GM18868 (cell line): Measurements from ENCODE around the gene ARHGEF37.
"Not testable (repeated sequence)": the region's sequence is repeated elsewhere in the genome, so short reads cannot be mapped to it uniquely, and the experiment has no call there.

Experiments
- ATAC-seq: cut with Tn5 transposase; IDR thresholded peaks from one replicate; pipeline ENCODE4 v1.9.1; 2021; ENCODE audit warnings: mild to moderate bottlenecking, moderate library complexity; ENCODE audit not compliant: unreplicated experiment

Gene ARHGEF37, protein sequence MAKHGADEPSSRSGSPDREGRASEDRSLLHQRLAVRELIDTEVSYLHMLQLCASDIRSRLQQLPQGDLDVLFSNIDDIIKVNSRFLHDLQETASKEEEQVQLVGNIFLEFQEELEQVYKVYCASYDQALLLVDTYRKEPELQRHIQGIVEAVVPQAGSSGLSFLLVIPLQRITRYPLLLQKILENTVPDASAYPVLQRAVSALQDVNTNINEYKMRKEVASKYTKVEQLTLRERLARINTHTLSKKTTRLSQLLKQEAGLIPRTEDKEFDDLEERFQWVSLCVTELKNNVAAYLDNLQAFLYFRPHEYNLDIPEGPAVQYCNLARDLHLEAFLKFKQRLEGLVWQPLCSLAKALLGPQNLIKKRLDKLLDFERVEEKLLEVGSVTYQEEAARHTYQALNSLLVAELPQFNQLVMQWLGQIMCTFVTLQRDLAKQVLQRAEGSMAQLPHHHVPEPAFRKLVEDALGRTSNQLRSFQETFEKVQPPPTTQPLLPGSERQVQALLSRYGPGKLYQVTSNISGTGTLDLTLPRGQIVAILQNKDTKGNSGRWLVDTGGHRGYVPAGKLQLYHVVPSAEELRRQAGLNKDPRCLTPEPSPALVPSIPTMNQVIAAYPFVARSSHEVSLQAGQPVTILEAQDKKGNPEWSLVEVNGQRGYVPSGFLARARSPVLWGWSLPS

GRCh38 chr5:149581192-149581861, at the start of gene ARHGEF37:
Gene ARHGEF37 (plus strand): TSS chr5:149581498. CDS start chr5:149597770, 16,272 bp downstream.
- ATAC-seq = peak; percentile 55

- no peak for ATAC-seq
Observed at GRCh38 chr5:149532413-149532812, 48.9 kb upstream of the ARHGEF37 start.

DNA sequence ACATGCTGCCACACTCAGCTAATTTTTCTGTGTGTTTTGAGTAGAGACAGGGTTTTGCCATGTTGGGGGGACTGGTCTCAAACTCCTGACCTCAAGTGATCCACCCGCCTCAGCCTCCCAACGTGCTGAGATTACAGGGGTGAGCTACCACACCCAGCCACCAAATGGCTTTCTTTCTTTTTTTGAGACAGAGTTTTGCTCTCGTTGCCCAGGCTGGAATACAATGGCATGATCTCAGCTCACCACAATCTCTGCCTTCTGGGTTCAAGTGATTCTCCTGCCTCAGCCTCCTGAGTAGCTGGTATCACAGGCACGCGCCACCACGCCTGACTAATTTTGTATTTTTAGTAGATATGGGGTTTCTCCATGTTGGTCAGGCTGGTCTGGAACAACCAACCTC, 45.5 kb upstream of the ARHGEF37 start:
- ATAC-seq = not testable (repeated sequence)

GRCh38 chr5:149537374-149537975, 43.8 kb upstream of the ARHGEF37 start:
- no peak for ATAC-seq

DNA sequence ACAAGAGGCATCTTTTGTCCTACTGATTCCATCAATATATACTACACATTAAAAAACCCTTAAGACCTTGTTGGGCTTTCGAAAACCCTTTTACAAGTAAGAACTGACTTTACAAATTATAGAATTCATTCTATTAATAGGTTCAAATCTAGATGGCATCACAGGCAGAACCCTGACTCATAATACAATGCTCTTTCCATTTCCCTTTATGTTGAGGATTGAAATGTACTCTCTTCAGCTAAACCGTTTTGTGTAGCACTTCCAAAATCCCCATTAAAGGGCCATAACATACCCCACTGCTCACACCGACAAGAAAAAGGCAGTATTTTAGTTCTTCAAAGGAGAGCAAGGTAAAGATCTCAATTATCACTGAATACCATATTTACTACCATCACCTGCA, 41.2 kb upstream of the ARHGEF37 start:
- no peak for ATAC-seq

DNA sequence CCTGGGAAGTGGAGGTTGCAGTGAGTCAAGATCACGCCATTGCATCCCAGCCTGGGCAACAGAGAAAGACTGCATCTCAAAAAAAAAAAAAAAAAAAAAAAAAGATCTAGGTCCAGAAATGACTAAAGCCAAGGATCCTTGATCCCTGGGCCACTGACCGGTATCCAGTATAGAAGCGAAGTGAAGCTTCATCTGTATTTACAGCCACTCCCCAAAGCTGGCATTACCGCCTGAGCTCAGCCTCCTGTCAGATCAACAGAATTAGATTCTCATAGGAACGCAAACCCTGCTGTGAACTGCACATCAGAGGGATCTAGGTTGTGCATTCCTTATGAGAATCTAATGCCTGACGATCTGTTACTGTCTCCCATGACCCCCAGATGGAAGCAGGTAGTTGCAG, 39.4 kb upstream of the ARHGEF37 start:
- ATAC-seq = no peak

- ATAC-seq = no peak
Observed at GRCh38 chr5:149543361-149544027, 37.8 kb upstream of the ARHGEF37 start.

DNA sequence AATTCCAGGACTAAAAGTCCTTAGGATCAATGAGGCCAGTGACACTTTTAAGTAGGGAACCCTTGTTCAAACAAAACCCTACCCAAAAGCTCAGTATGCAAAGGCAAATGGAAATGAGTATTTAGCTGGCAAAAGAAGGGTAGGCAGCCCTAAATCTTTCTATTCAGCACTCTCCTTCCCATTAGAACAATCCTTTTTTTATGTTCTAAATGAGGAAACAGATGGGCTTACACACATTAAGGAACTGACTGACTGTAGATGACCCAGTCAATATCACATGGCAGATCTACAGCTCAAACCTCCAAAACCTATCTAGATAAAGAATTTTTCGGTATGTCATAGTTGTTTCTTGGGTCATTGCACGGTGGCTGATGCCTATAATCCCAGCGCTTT, 37.3 kb upstream of the ARHGEF37 start:
- ATAC-seq = no peak

- ATAC-seq = no peak
Observed at GRCh38 chr5:149545327-149545726, 36.0 kb upstream of the ARHGEF37 start.

GRCh38 chr5:149546974-149547373, 34.3 kb upstream of the ARHGEF37 start:
- ATAC-seq = no peak

- peak; percentile 42 for ATAC-seq
Observed at GRCh38 chr5:149549461-149550267, 31.6 kb upstream of the ARHGEF37 start.

- no peak for ATAC-seq
Observed at GRCh38 chr5:149550268-149550583, 31.1 kb upstream of the ARHGEF37 start.

GRCh38 chr5:149550594-149551226, 30.6 kb upstream of the ARHGEF37 start:
- no peak for ATAC-seq

- peak; percentile 90 for ATAC-seq
Observed at GRCh38 chr5:149551227-149552037, 29.9 kb upstream of the ARHGEF37 start, which contains the start of gene CSNK1A1. Gene CSNK1A1 (minus strand): TSS chr5:149551439. CDS start chr5:149550964, 475 bp downstream.

DNA sequence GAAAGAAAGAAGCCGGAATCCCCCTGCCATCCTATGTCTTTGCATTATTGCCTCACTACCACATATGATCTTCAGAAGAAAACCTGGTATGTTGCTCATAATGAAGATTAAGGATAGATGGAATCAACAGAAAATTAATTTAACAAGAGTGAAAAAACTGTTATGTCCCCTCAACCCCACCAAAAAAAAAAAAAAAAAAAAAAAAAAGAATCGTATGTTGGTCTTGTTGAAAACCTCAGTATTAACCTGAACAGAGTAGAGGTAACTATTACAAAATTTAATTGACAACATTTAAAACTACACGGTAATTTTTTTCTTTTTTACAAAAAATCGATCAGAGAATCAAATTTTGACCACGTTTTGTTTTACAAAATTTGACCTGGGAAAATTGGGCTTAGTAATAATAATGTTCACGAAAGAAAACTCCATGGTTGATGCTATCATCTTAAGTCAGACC, 29.2 kb upstream of the ARHGEF37 start:
- ATAC-seq = no peak

- no peak for ATAC-seq
Observed at GRCh38 chr5:149552553-149553160, 28.6 kb upstream of the ARHGEF37 start.

- no peak for ATAC-seq
Observed at GRCh38 chr5:149559706-149560105, 21.6 kb upstream of the ARHGEF37 start.

DNA sequence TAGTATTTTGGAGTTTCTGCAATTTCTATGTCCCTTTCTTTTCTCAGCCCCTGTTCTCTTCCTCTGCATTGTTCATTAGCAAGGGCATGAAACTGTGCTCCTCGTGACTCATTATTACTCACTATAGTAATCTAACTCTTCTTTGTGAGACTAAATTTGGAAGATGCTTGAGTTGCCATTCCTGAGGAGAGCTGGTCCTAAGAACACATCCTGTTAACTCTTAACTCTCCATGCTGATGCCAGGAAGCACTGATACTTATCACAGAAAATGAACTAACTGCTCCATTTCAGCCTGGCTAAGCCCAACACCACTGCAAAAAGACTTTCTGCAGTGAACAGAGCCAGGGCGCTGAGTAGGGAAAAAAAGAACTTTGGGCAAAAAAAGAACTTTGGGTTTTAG, 19.4 kb upstream of the ARHGEF37 start:
- ATAC-seq = no peak
